Measurements from ENCODE around the gene ABHD16A. TPM values are rescaled to one million over a fixed set of nuclear protein-coding genes. Genes with fewer than 3 reads are reported as not detected.
A peak's percentile ranks its signal among the peaks of the same experiment; 100 is the strongest.

ABHD16A gene
- total RNA-seq, 6 donors from 2014 or later = 42.1 to 62.5 (median 51.6) TPM

DNA sequence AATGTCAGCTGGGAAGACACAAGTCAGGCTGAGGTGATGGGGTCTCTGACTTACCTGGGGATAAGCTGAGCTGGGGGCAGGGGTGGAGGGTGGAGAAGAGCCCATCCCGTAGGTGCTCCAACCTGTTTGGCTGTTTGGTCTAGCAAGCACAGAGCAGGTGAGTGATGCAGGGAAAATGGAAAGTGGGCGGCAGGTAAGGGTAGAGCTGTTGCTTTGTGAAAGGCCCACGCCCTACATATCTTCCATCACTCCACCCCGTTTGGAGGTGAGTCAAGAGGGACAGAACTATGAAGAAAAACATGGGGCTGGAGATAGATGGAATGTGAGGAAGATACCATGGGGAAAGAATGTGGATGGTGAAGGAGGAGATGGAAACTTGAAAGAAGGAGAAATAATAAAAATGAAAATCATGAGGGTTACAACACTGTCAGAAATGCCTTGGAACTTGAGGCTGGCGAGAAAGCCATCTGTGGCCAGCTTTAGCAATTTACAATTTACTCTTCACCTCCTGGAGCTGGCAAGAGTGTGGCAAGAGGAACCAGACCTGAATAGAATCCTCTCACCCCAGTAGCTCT lies 17.2 kb upstream of the ABHD16A start:
- H3K4me1 ChIP-seq = peaks cover 0 to 13% (median 3%) of the 10 kb centered on the region in 4 donors
- WGBS, 2 donors = 69 to 80% methylated on average over 5 of the region's 5 CpGs
- no peak overlapping the region for H3K4me3 ChIP-seq
- ATAC-seq (ENCODE audit: low FRiP score in 2 of 2) (no peak), DNase-seq (no peak)
- H3K27ac ChIP-seq = no peak overlapping the region
- no peaks in the 10 kb centered on the region for H3K9me3 ChIP-seq
- no peaks in the 10 kb centered on the region for H3K36me3 ChIP-seq
- no peaks in the 10 kb centered on the region for H3K27me3 ChIP-seq
- TF ChIP-seq CTCF (IDR thresholded peaks at IDR 0.05) (no peak), POLR2AphosphoS5 (IDR thresholded peaks at IDR 0.05) (no peak), EP300 (IDR thresholded peaks at IDR 0.05) (no peak), POLR2A (IDR thresholded peaks at IDR 0.05) (no peak)

GRCh38 chr6:31719001-31719400 lies 15.9 kb upstream of the ABHD16A start:
- DNase-seq = peak in 1 of 2 donors; percentile 34
- Histone ChIP-seq H3K36me3 (no peaks in the 10 kb centered on the region), H3K4me3 (no peak overlapping the region), H3K4me1 (peaks cover 0 to 13% (median 2%) of the 10 kb centered on the region in 4 donors), H3K27ac (peak overlapping the region in 2 of 4 donors; percentile 35 to 65), H3K27me3 (no peaks in the 10 kb centered on the region), H3K9me3 (no peaks in the 10 kb centered on the region)
- no peak for ATAC-seq (ENCODE audit: low FRiP score in 2 of 2)
- no peak for TF ChIP-seq EP300 (IDR thresholded peaks at IDR 0.05)
- no peak for TF ChIP-seq CTCF (IDR thresholded peaks at IDR 0.05)
- TF ChIP-seq POLR2A (IDR thresholded peaks at IDR 0.05) = no peak
- no peak for TF ChIP-seq POLR2AphosphoS5 (IDR thresholded peaks at IDR 0.05)
- WGBS, 2 donors = 80 to 88% methylated on average over 6 of the region's 6 CpGs

DNA sequence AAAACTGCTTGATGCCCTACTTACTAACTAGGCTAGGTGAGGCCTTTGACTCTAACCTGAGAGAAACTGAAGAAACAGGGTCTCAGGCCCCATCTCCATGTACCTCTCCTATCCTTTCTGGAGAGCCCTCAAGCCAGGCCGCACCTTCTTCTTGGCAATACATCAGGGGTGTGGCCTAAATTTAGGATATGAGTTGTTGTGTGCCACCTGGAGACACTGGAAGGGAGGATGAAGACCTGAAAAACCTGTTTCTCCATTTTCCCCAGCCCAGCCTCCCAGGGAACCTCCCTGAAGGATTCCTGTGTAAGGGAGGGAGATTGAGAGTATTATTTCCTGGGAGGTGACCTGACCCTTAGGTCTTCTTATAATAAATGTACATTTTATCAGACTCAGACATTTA lies 15.1 kb upstream of the ABHD16A start:
- WGBS, 2 donors = 58 to 74% methylated on average over 1 of the region's 1 CpG
- no peaks in the 10 kb centered on the region for H3K36me3 ChIP-seq
- peak overlapping the region in 1 of 4 donors; percentile 65 for H3K27ac ChIP-seq
- TF ChIP-seq POLR2A (IDR thresholded peaks at IDR 0.05) = no peak
- TF ChIP-seq POLR2AphosphoS5 (IDR thresholded peaks at IDR 0.05) = peak in 1 of 2 donors; percentile 21
- TF ChIP-seq EP300 (IDR thresholded peaks at IDR 0.05) = peak in 1 of 4 donors; percentile 9
- H3K4me3 ChIP-seq = no peak overlapping the region
- H3K4me1 ChIP-seq = peaks cover 0 to 13% (median 2%) of the 10 kb centered on the region in 4 donors
- no peaks in the 10 kb centered on the region for H3K27me3 ChIP-seq
- ATAC-seq (ENCODE audit: low FRiP score in 2 of 2) (no peak), DNase-seq (peak in 1 of 2 donors; percentile 65)
- H3K9me3 ChIP-seq = no peaks in the 10 kb centered on the region

- peaks cover 0 to 13% (median 2%) of the 10 kb centered on the region in 4 donors for H3K4me1 ChIP-seq
- H3K4me3 ChIP-seq = no peak overlapping the region
- H3K27me3 ChIP-seq = no peaks in the 10 kb centered on the region
- H3K9me3 ChIP-seq = no peaks in the 10 kb centered on the region
- 61 to 79% methylated on average over 10 of the region's 10 CpGs for WGBS, 2 donors
- ATAC-seq (ENCODE audit: low FRiP score in 2 of 2) = no peak
- H3K36me3 ChIP-seq = no peaks in the 10 kb centered on the region
- peak in 1 of 2 donors; percentile 39 for DNase-seq
- H3K27ac ChIP-seq = peak overlapping the region in 1 of 4 donors; percentile 30
- TF ChIP-seq EP300 (IDR thresholded peaks at IDR 0.05) = no peak
- TF ChIP-seq POLR2AphosphoS5 (IDR thresholded peaks at IDR 0.05) = no peak
- no peak for TF ChIP-seq CTCF (IDR thresholded peaks at IDR 0.05)
- TF ChIP-seq POLR2A (IDR thresholded peaks at IDR 0.05) = no peak
Measured at GRCh38 chr6:31717499-31718222, 14.5 kb upstream of the ABHD16A start.

- Histone ChIP-seq H3K9me3 (no peaks in the 10 kb centered on the region), H3K27me3 (no peaks in the 10 kb centered on the region), H3K27ac (peak within 1 kb of the TSS in 1 of 4 donors; percentile 45), H3K4me1 (peaks cover 8 to 16% (median 14%) of the 10 kb centered on the region in 4 donors), H3K4me3 (no peak within 1 kb of the TSS), H3K36me3 (no peaks in the 10 kb centered on the region)
- ATAC-seq (ENCODE audit: low FRiP score in 2 of 2) (no peak), DNase-seq (no peak)
- TF ChIP-seq POLR2AphosphoS5 (IDR thresholded peaks at IDR 0.05) = no peak
- TF ChIP-seq POLR2A (IDR thresholded peaks at IDR 0.05) = no peak
- TF ChIP-seq EP300 (IDR thresholded peaks at IDR 0.05) = no peak
- TF ChIP-seq CTCF (IDR thresholded peaks at IDR 0.05) = no peak
- WGBS, 2 donors = 73 to 82% methylated on average over 10 to 16 of the region's 16 CpGs
Measured at GRCh38 chr6:31715022-31715958, 12.2 kb upstream of the ABHD16A start, which contains the start of gene LY6G6D. Gene LY6G6D (plus strand): TSS chr6:31715348. CDS start chr6:31715356, 8 bp downstream.

All from upper lobe of left lung (tissue), 6 donors.